Fibroblast of skin of left biceps (primary cell): ENCODE results near the gene EMP2.

Experiments
- DNase-seq, 2 experiments: peaks; one replicate each; pipeline ENCODE4 v3.0.0-alpha.2; 2013; ENCODE audit warnings: low read depth in 2 of 2

EMP2 gene

DNA sequence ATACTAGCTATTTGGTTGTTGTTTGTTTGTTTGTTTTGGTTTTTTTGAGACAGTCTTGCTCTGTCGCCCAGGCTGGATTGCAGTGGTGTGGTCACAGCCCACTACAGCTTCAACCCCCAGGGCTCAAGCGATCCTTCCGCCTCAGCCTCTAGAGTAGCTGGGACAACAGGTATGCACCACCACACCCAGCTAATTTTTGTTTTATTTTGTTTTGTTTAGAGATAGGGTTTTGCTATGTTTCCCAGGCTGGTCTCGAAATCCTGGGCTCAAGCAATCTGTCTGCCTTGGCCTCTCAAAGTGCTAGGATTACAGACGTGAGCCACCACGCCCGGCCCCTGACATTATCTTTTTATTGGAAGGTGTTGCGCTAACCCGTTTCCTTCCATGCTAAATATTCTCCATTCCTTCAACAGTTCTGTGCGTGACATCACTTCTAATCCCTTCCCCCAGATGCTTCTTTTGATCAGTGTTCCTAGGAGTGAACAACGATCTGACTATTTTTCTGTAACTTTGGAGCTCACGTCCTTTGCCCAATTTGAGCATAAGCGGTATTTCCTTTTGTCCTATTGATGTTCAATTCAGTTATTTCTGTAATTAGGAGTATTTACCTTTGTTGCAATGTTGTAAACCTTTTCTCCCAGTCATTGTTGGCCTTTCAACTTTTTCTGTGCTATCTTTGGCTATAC is 30.2 kb upstream of the EMP2 start:
- no peak for DNase-seq

- DNase-seq, result peak; percentile 63 to 65
Measured at GRCh38 chr16:10609402-10609774, 29.0 kb upstream of the EMP2 start.

- DNase-seq, result peak in 1 of 2 experiments; percentile 26
Measured at GRCh38 chr16:10608687-10609401, 28.4 kb upstream of the EMP2 start.

DNA sequence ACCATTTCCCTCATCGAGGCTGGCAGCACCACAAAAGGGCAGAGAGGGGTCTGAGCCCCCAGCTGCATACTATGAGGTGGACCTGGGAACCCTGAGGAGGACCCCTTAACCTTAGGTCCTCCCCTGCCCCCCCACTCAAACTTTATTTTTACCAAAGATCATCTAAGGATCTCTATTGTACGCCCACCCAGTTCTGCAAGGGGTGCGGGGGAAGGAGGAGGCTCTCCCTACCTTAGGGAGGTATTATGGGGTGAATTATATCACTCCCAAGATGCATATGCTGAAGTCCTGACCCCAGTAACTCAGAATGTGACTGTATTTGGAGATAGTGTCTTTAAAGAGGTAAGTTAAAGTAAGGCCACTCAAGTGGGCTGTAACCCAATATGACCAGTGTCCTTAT is 26.8 kb upstream of the EMP2 start:
- DNase-seq, result no peak

GRCh38 chr16:10606607-10607006 is 26.2 kb upstream of the EMP2 start:
- no peak for DNase-seq

DNA sequence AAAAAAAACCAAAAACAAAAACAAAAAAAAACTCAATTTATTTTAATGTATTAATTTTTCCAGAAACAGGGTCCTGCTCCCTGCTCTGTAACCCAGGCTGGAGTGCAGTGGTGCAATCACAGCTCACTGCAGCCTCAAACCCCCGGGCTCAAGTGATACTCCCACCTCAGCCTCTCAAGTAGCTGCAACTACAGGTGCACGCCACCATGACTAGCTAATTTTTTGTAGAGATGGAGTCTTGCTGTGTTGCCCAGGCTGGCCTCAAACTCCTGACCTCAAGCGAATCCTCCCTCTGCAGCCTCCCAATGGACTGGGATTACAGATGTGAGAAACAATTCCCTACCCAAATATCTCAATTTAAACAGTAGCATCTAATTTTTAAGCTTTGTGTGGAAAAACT is 25.2 kb upstream of the EMP2 start:
- no peak for DNase-seq

DNA sequence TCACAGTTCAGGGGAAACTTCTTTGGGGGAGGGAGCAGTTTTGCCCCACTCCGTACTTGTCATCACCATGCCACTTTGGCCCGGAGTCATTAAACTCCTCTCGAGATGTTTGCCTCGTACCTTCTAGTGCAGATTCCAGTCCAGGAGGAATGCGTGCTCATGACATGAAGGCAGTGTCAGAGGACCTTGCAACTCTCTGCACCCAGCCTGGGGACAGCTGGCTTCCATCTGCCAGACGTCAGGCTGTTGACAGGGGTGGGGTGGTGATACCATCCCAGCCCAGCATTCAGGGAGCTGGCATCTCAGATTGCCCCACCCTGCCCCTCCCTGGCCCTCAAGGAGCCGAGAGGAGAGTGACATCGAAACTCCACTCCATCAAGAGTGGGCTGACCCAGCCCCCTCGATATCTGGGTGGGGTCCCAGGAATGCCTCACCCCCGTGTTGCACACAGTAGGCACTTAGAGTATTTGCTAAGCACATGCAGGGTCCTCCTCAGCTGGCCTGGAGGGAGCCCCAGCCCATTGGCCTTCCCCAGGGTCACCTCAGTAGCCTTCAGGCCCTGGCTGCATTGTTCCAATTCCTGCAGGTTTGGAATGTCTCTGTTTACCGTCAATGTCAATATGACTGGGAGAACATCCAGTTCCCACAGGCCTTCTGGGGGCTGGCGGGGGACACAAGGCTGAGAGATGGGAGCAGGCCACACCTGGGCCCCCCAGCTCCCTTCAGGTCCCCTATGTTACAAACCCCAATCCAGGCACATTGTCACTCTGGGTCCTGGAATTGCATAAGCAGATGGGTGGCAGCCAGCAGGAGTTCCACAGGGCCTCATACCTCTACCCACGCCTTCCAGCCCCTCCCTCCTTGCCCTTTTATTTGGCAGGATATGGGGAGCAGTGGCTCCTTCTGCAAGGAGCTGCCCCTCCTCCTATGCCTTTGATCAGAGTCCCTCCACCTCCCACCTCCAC is 21.3 kb upstream of the EMP2 start:
- no peak for DNase-seq

DNA sequence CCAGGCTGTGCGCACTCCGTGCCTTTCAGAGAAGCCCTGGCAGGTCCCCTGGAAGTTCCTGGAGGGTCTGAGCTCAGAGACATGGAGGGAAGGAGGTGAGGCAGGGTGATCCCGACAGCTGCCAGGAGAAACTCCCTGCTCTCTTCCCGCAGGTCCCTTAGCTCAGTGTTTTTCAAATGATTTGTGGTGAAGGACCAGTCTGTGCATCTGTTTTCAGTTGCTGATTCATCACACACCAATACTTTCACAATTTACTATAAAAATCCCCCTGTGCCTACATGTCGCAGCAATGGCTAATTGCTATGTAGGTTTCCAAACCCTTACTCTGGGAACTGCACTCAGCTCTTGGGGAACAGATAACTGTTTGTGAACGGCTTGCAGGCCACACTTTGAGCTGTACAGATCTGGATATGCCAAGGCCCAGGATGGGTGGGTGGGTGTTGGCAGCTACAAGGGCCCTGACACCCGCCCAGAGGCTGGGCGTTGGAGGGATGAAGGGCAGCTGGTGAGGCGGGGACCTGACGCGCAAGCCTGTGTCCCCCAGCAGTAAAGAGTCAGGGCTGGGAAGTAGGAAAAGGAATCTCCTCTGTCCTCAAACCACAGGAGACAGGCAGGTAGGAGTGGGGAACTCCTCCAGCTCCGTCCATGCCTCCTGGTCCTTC is 20.5 kb upstream of the EMP2 start:
- peak in 1 of 2 experiments; percentile 19 for DNase-seq

DNA sequence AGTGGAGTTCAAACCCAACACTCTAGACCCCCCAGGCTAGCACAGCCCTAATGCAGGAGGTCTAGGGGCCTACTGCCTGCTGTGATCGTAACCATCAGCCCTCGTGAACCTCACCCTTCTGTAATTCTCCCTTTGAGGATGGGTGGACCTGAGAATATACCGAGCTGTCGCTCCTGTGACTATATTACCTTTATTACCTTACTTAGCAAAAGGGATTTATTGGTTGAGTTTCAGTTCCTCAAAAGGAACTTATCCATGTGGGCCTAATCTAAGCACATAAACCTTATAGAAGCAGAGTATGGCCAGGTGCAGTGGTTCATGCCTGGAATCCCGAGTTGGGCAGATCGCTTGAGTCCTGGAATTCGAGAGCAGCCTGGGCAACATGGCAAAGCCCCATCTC is 19.2 kb upstream of the EMP2 start:
- DNase-seq, result no peak

GRCh38 chr16:10598157-10598556 is 17.8 kb upstream of the EMP2 start:
- DNase-seq, result no peak

DNA sequence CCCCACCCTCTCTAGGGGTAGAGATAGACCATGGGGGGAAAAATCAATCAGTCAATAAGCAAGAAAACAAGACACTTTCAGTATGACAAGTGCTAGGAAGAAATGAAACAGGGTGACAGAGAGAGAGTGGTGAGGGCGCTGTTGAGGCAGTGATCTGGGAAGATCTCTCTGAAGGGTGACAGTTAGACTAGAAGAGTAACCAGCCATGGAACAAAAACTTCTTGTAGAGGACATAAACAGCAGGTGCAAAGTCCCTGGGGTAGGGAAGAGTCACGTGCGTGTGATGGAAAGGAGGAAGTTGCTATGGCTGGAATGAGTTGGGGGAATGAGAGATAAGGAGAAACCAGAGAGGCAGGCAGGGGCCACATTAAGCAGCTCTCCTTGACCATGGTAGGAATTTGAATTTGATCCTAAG is 16.8 kb upstream of the EMP2 start:
- DNase-seq, result no peak

DNA sequence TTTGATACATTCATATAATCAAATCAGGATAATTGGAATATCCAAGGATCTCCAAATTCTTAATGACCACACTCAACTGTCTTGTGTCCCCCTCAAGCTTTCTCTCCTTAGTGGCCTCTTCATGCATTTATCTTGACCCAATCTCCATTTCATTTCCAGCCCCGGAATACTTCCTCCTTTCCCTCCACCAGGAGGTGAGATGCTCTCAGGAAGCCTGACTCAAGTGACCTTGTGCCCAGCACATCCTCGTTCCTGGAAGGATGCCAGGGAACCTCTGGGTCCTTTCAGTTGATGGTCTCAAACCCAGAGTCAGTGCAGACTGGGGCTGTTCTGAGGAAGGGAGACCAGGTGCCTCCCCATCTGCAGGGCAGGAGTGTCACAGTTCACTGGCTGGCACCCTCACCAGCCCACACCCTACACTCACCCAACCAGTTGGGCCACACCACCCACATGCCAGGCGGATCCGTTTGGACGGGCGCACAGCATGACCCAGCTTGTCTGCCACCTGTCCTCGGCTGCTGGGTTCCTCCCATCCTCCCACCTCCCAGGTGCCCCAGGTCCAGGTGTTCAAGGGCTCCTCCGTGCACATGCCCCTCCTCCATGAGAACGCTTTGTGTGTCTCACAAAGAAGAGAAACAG is 14.0 kb upstream of the EMP2 start:
- DNase-seq, result no peak

DNA sequence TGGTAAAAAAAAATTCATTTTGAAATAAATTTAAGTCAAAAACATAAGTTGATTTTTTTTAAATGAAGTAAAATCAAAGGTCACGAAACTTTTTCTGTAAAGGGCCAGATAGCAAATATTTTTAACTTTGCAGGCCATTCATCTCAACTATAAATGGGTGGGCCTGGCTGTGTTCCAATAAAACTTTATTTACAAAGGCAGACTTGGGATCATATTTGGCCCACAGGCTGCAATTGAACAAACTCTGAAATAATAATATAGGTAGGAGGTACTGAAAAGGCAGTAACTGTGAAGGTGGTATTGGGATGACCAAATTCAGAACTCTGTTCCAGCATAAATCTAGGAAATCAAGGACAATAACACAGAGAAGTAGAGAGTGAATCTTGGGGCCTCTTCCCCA is 12.2 kb upstream of the EMP2 start:
- DNase-seq, result no peak

GRCh38 chr16:10590342-10590741 is 9.9 kb upstream of the EMP2 start:
- DNase-seq, result no peak

- no peak for DNase-seq
Measured at GRCh38 chr16:10589109-10589508, 8.7 kb upstream of the EMP2 start.

DNA sequence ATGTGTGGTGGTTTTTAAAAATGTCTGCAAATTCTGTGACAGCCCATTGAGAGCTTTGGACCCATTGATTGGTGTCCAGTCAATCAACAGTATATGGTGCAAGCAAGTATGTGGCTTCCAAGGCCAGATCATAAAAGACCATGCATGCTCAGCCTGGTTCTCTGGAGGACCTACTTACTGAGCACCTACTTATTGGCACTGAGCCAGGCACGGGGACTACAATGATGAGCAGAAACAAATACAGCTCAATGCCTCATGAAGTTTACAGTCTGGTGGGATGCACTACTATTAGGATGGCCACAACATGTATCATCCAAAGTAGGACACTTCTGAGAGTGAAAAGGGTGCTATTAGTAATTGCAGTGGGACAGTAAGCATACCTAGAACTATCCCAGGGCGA is 7.2 kb upstream of the EMP2 start:
- no peak for DNase-seq

DNA sequence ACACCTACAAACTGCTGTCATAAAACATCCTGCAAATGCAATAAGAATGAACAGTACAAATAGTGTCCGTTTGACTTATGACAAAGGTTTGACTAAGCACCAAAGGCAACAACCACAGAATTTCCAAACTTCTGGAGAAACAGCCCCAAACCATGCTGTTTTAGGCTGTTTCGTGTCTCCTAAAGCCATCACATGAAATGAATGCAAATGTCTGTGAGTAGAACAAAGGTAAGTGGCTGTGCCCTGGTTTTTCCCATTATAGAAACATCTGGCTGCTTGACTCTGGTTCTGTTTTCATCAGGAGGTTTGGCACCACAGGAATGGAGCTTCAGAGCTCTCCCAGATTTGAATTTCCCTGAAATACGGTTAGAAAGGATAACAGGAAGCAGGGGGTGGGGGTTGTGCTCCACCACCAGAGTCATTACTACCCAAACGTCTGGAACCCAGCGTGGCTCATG is 4.6 kb upstream of the EMP2 start:
- peak in 1 of 2 experiments; percentile 12 for DNase-seq

DNA sequence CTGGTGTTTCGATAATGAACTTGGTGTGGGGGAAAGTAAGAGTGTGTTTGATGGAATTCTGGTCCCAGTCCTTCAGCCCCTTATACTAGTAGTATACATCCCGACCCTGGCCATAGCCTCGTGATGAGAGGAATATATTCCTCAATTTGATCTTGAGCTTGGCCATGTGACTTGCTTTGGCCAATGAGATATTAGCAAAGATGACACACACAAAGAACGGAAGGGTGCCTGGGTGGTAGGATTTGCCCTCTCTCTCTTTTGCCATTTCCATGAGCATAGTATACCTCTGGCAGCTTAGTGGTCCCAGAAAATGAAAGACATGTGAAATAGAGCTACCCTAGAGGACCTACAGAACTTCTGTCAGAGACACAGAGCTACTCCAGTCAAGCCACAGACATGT is 2.9 kb upstream of the EMP2 start:
- DNase-seq, result no peak

DNA sequence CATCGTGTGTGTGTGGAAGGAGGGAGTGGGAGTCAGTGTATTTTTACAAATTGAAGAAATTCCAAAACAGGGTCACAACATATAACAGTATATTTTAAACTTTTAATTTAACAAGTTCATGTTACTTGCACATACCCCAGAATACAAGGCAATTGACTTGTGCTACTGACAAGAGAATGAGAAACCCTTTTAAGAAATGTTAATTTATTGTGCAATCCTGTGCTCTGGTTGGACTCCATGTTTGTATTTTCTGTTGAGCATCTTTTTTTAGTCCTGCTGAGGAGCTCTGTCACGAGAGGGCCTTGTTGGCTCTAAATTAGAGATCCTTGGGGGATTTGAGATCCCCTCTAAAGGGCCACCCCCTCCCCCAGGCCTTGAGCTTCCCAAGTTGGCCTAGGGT is 1.1 kb upstream of the EMP2 start:
- DNase-seq, result no peak

DNA sequence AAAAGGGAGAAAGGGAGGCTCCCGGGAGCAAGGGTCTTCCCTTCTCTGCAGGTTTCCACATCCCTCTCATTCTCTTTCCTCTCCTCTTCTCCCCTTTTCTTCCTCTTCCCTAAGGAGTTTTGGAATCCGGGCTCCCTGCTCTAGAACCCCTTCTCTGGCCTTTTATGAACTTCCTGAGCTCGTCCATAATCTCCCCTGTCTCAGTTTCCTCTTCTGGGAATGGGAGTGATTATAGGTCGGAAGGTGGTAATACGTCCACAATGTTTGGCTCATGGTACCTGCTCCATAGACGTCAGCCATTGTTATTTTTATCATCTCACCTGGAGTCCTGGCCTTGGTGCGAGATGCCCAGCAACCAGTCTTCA is 467 bp upstream of the EMP2 start:
- DNase-seq, result no peak

- DNase-seq, result no peak
Measured at GRCh38 chr16:10579575-10579964, 828 bp downstream of the EMP2 start.
